HG02870 (cell line): ENCODE data around the gene LYZL2.
A peak's percentile ranks its signal among the peaks of the same experiment; 100 is the strongest.
"Not testable (repeated sequence)": the region's sequence is repeated elsewhere in the genome, so short reads cannot be mapped to it uniquely, and the experiment has no call there.

Experiments used
- ATAC-seq: cut with Tn5 transposase; IDR thresholded peaks from one replicate; pipeline ENCODE4 v1.9.1; 2021; ENCODE audit warnings: mild to moderate bottlenecking, moderate library complexity; ENCODE audit not compliant: unreplicated experiment

The LYZL2 gene

DNA sequence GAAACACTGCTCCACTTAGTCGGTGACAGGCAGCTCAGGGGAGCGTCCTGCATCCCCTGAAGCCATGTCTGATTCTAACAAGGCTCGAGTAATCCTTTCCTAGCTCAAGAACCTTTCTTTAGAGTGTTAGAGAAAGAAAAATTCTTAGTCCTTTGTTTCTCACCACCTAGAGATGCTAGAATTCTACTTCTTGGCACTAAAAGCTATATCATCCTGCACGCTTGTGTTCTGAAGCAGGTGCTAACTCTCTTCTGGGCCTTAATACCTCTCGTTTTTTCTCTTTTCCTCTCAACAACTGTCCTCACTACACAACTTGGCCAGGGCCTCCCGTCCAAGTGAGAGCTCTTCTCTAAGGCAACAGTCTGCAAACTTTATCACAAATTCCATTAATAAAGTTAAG is at the start of gene LYZL2:
Gene LYZL2 (minus strand): TSS at position 101 of the 400 bp plus-strand sequence. CDS start 2,838 bp downstream, outside the sequence.
- no peak for ATAC-seq

DNA sequence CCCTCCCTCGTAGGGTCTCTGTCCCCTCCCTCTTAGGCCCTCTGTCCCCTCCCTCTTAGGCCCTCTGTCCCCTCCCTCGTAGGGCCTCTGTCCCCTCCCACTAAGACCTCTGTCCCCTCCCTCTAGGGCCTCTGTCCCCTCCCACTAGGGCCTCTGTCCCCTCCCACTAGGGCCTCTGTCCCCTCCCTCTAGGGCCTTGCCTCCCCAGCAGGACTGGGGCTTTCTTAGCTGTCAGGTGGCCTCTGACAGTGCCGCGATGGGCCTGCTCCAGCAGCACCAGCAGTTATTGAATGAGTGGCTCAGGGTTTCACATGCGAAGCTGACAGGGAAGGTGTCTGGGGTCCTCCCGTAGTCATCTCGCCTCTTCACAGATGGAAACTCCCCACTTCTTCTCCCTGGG is 48.1 kb upstream of the LYZL2 start:
- peak; percentile 71 for ATAC-seq

DNA sequence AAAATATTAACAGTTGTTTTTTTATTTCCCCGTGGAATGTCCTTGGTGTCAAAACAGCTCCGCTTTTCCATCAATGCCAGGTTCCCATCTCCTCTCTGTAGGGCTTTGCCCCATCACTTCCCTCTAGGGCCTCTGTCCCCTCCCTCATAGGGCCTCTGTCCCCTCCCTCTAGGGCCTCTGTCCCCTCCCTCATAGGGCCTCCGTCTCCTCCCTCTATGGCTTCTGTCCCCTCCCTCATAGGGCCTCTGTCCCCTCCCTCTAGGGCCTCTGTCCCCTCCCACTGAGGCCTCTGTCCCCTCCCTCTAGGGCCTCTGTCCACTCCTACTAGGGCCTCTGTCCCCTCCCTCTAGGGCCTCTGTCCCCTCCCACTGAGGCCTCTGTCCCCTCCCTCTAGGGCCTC is 47.6 kb upstream of the LYZL2 start:
- not testable (repeated sequence) for ATAC-seq

DNA sequence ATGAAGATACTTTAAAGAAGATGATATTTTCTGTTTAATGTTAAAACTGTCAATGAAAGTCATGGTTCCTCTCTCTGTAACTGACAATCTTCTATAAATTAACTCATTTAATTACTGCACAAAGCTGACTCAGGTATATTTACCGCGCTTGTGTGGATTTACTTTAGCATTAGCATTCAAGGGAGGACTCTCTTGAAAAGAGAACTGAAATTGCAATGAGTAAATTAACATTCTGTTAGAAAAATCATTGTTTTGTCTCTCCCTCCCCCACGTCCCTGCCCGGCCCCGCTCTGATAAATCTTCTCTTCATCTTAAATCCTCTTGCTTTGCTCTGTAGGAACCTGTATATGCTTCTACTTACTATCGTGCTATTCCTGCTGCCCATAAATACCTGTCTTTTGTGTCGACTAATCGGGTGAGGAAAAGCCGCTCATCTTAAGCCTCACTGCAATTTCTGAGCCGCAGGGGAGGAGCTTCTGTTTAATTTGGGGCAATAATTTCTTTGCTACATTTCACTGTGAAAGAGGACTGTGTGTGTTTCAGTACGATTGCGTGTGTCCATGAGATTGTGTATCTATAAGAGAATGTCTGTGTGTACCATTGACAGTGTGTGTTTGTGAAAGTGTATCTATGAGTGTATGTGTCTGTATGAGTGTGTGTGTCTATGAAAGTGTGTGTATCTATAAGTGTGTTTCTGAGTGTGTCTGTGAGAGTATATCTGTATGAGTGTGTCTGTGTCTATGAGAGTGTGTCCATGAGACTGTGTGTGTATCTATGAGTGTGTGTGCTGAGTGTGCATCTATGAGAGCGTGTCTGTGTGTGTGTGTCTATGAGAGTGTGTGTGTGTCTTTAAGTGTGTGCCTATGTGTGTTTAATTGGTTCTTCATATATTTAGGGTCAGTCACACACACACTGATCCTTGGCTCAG is 46.5 kb upstream of the LYZL2 start:
- ATAC-seq, result no peak

DNA sequence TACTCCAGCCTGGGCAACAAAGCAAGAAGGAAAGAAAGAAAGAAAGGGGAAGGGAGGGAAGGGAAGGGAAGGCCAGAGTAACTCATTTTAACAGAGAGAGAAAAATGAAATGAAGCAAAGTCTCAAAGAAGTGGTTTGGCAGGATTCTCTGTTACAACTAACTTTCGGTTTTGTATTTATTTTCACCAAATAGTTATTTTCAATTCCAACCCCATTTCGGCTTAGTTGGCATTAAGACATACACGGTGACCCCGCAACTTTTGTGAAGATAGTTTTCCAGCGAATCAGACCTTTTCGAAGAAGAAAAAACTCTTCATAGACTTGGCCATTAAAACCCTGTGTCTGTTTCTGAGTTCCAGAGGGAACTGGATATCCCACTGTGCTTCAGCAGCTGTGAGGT is 45.2 kb upstream of the LYZL2 start:
- ATAC-seq, result no peak

DNA sequence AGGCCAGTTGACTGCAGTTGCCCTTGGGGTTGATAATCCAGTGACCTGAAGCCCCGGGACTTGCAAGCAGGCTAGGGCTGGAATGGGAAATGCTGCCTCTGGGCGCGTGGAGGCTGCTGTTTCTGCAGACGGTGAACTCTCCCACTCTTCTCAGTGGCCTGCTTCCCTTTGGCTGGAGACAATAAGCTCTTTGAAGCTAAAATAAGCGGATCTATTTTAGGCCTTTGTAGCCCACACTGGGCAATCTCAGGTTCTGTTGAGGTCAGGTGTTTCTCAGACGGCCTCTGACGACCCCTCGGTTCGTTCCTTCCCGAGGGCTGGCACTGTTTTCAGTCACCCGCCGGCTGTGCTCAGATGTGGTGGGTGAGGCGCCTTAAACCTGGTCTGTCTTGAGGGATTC is 43.7 kb upstream of the LYZL2 start:
- not testable (repeated sequence) for ATAC-seq

DNA sequence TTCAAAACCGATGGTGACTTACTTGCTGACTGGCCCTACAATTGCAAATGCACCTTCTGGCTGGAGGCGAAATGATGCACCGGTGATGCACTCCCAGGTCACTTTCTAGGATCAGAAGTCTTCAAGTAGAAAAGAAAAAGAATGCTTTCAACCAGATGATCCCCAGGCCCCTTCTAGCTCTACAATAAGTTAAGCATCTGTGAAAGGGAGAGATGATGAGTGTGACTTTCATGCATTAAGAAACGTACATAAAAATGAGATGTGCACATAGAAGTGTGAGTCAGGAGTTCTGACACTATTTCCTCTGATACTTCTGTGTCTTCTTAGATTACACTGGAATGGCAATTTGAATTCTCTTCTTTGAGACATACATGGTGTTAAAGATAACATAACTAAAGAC is 42.8 kb upstream of the LYZL2 start:
- ATAC-seq, result not testable (repeated sequence)

DNA sequence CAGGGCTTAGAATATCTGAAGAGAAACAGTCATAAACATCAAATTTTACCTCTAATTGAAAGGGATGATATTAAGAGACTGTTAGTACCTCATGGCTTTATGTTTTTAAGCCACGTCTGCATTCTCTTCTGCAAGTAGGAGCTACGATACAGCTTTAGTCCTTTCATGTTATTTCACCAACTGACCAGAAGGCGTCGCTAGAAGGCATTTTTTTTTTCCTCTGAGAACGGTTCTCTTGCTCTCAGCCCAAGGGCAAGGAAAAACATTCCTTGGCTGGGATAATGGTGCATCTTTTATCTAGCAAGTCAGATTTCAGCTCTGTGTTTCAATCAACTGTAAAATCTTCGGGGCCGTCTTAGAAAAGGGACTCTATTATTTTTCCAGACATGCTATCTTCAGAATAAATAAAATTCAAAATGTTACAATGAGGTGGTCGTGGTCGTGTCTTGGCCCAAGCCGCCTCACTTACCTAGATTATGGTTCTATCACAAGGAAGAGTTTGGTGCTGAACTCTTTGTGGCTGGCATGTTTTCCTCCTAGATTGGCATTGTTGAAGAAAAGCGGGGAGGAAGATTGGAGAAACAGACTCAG is 41.6 kb upstream of the LYZL2 start:
- no peak for ATAC-seq

DNA sequence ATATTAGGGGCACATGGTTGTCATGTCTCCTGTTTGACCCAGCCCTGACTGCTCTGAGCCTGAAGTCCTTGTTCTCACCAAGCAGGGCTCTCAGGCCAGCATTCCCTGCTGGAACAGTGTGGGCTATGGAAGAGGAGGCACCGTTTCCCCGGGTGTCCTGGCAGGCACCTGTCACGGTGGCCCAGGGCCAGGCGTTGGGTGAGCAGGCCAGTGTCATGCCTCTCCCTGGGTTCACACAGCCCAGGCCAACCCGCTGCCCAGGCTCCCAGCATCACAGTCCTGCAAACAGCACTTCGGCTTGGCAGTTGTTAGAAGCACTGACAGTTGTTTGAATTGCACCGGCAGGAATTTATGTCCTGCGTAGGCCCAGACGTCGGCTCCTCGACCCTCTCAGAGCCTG is 38.4 kb upstream of the LYZL2 start:
- ATAC-seq, result not testable (repeated sequence)

DNA sequence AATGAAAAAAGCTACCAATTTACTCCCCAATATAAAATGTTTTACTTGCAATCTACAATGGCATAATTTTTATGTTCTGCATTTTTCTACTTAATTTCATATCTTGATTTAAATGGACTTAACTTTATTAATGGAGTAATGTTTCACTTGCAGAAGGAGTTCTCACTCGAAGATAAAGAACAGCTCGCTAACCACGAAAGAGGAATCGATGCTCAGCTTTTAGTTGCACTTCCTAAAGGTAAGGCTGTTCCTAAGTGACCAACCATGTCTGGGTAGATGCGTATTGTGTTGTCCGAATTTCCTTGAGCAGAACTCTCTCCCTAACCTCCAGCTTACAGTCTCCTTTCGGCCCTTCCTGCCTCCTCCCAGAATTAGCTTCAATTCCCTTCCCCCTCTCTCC is 33.9 kb upstream of the LYZL2 start:
- ATAC-seq, result peak; percentile 89

DNA sequence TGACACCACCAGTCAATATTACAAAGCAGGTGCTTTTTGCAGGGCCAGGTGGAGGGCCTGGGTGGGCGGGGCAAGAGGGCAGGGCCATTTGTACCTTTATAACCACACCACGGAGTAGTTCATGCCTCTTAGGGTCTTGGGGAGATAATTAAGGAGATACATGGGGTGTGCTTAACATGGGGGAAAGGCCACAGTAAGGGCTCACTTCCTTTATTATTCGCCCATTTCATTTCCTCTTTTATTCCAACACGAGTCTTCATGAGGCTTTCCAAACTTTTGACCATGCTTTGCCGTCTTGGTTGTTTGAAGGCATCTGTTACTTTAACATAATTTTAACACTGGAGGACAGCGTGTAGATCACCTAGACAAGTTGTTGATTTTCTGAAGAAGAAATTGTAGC is 33.3 kb upstream of the LYZL2 start:
- ATAC-seq, result peak; percentile 14

DNA sequence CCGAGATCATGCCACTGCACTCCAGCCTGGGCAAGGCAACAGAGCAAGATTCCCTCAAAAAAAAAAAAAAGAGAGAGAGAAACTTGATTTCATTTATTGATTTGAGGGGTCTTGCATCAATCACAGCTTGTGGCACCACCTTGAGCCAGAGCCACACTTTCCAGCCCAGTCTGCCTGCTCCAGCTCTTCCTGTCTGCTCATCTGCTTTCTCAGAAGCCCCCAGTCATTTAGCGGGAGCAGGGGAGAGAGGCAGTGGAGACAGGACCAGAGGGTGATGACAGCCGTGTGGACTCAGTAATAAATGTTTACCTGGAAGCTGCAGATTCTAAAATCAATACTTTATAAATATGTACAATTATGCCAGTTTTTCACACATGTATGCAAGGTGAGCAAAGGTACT is 30.8 kb upstream of the LYZL2 start:
- ATAC-seq, result not testable (repeated sequence)

DNA sequence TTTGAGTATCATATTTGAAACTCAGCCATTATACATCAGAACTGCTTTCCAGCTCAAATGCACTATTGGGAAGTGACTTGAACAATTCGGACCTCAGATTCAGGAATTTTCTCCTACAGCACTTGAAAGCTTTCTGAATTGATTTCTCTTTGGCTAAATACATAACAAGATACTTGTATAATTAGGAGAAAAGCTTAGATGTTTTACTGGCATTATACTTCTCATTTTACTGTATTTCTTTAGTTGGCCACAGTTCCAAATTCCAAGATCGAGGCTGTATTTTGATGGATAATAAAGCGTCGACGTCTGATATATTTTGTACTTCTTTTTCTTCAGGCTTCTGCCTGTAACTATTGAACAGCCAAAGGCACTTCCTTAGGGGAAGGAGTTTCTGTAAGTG is 26.7 kb upstream of the LYZL2 start:
- no peak for ATAC-seq

DNA sequence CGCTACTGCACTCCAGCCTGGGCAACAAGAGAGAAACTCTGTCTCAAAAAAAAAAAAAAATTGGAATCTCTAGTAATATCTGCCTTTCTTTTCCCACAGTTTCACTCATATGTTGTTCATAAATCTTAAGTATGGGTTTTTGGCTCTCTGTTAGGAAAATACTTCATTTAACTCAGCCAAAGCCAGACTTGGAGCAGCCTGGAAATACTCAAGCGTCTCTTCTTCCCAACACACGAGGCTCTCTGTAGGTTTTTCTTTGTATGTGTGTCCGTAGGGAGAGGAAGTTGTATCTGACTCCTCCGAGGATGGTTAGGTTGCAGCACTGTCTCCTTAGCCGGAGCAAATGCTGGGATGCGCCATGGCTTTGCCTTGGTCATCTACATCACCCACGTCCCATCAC is 25.4 kb upstream of the LYZL2 start:
- not testable (repeated sequence) for ATAC-seq

DNA sequence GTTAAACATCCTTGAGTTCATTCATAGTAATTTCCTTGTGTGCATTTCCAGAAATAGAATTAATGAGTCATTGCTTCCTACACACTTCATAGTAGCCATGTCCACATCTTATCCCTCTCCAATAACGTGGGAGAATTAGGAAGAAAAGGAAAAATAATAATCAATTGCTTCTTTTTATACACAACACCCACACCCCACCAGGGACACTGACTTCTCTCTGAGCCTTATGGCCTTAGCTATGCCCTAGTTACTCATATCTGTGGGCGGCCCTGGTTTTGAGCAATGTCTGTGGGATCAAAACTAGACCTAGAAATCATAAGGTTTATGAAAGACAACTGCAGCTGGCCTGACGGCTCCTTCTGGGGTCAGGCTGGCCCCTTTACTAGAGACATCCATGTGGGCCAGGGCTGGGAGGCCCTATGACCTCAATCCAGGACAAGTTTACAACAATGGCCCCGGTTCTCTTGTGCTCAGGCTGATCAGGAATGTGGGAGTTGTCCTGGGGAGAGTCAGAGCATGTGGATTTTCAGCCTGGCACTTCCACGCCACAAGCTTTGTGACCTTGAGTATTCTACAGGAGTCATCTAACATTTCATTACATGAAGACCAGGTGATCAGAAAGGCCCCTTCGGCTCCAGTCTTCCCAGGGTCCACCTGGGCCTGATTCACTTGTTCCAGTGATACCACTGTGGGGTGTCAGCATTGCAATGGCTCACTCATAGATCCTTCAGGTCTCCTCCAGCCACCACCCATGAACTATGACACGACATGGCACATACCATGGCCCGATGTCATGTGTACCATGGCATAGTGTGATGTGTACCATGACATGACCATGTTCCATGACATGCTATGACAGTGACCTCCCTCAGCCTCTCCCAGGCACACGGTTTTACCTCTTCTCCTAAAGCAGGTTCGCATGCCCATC is 22.2 kb upstream of the LYZL2 start:
- not testable (repeated sequence) for ATAC-seq

DNA sequence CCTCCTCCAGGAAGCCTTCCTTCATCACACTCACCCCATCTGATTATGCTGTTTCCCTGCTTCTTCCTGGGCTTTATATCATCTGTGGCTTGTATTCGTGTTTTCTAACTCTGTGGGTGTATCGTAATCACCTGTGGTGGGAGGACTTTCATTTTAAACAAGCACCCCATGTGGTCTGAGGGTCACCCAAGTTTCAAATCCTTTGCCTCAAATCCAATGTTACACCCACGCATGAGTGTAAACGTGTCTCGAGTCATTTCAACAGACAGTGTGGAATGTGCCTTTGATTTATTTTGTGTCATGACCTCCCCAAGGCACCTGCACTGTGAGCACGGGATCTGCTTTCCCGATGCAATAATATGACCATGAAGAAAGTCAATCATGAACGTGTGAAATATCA is 17.5 kb upstream of the LYZL2 start:
- ATAC-seq, result no peak

DNA sequence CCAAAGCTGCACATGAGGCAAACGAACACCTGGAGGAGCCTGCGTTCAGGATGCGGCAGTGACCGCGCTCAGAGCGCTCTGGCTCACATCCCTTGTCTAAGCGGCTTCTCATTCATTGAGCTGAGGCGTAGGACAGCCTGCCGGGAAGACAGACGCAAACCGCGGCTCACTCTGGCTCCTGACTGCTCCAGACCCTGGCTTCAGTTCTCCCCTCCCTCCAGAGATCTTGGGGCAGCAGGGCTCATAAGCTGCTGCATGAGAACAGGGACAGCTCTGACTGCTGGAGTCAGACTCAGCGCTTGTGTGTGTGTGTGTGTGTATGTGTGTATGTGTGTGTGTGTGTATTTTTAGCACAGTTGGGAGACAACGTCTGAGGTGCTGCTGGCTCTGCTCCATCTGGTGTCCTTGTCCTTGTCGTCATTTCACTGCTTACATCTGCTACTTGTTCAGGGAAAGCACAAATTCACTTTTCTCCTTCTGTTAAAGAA is 15.8 kb upstream of the LYZL2 start:
- no peak for ATAC-seq

DNA sequence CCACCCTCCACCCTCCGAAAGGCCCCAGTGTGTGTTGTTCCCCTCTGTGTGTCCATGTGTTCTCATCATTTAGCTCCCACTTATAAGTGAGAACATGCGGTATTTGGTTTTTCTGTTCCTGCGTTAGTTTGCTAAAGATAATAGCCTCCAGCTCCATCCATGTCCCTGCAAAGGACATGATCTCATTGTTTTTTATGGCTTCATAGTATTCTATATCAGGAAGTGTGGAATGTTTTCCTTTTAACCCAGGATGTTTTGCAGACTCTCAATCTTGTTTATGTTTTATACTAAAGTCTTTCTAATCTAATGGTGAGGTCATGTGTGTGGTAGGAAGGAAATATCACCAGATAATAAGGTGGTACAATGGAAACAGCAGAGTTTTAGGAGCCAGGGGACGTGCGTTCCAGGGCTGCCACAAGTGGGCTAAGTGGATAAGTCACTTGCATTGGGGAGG is 14.9 kb upstream of the LYZL2 start:
- ATAC-seq, result not testable (repeated sequence)

DNA sequence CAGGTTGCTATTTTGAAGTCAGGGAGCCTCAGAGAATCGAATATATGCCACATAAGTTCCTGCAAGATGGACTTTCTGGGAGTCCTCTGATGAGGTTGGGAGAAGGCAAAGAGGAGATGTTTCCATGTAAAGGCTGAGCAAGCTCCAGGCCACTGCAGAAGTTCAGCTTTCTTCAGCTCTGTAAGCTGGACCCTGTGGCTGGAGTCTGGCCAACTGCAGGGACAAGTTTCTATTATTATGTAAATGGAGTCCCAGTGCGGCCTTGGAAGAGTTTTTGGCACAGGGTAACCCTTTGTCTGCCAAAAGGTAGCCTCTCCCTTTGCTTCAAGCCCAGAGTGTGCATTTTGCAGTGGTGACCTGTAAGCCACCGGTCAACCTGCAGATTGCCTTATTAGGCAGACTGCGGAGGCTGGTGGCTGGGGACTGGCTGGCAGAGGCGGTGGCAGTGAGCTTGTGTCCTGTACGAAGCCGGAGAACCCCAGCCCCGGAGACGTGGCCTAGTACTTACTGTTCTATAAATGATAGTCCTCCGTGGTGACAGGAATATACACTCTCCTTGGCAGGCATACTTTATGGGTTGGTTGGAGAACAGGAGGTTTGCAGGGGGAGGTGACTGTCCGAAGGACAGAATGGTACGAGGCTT is 14.1 kb upstream of the LYZL2 start:
- ATAC-seq, result not testable (repeated sequence)

DNA sequence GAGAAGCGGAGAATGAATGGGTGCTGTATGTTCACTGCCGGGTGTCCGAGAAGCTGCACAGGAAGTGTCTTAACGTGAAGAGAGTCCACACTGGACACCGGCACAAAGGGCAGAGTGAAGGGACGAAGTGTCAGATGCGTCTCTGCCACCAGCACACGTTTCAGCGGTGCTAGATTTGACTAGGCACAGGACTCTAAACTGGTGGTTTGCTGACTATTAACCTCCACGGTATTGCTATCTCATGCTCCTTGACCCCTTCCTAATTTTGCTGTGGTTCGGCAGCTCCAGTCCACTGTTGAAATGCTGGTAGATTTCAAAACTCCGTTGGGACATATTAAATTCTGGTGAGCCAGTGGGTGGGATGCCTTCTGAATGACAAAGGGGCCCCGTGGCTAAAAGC is 13.3 kb upstream of the LYZL2 start:
- not testable (repeated sequence) for ATAC-seq
